Stimulated activated CD8-positive, alpha-beta memory T cell treated with anti-CD3 and anti-CD28 coated beads, Interleukin-4, amount 100 ng/mL, for 48 hours (primary cell): ENCODE data around the gene PAX2.

ENCODE experiments used
- DNase-seq: peaks from one replicate; pipeline ENCODE4 v3.0.0-alpha.2; 2020

Gene PAX2

DNA sequence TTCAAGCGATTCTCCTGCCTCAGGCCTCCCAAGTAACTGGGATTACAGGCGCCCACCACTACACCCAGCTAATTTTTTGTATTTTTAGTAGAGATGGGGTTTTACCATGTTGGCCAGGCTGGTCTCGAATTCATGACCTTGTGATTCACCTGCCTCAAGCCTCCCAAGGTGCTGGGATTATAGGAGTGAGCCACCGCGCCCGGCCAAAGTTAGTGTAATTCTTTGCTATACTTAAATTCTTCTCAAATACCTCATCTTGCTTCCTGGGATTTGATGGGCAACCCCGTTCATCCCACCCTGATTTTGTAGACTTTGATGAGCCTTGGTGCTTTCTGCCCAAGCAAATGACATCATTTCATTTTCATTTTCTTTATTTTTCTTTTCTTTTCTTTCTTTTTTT is 54.5 kb downstream of the PAX2 start:
- DNase-seq, result no peak

GRCh38 chr10:100800931-100801330 is 55.5 kb downstream of the PAX2 start:
- no peak for DNase-seq

DNA sequence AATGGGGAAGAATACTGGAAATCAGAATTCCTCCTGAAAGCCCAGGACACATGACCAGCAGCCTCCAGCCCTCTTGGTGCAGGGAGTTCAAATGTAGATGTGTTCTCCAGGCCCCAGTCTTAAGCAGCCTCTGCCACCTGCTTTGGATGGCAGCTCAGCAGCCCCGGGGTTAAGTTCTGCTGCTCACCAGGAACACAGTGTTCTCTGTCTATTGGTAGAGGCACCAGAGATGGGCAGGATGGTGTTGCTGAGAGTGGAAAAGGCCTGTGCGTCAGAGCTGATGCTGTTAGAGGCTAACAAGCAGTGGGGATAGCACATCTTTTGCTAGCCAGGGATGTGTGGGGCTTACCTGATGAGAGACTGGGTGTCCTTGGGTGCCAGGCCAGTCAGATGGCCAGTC is 56.8 kb downstream of the PAX2 start:
- DNase-seq, result no peak

DNA sequence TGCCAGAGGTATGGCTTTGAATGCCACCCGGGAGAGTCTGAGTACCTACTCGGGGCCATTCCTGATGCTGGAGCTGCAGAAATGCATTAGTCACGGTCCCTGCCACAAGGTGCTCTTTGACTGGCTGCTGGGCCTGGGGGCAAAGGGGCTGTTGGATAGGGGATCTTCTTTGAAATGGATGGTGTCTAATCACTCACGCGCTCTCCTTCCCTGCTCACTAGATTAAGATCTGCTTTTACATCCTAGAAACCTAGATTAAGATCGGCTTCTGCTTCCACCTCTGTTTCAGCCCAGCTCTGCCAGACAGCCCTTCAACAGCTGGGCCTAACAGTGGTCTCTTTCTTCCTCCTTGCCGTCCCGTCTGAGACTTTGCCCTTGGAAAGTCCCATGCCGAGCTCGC is 57.2 kb downstream of the PAX2 start:
- DNase-seq, result no peak

- DNase-seq, result no peak
Measured at GRCh38 chr10:100803492-100803891, 58.1 kb downstream of the PAX2 start.

GRCh38 chr10:100803908-100804307 is 58.5 kb downstream of the PAX2 start:
- DNase-seq, result no peak

DNA sequence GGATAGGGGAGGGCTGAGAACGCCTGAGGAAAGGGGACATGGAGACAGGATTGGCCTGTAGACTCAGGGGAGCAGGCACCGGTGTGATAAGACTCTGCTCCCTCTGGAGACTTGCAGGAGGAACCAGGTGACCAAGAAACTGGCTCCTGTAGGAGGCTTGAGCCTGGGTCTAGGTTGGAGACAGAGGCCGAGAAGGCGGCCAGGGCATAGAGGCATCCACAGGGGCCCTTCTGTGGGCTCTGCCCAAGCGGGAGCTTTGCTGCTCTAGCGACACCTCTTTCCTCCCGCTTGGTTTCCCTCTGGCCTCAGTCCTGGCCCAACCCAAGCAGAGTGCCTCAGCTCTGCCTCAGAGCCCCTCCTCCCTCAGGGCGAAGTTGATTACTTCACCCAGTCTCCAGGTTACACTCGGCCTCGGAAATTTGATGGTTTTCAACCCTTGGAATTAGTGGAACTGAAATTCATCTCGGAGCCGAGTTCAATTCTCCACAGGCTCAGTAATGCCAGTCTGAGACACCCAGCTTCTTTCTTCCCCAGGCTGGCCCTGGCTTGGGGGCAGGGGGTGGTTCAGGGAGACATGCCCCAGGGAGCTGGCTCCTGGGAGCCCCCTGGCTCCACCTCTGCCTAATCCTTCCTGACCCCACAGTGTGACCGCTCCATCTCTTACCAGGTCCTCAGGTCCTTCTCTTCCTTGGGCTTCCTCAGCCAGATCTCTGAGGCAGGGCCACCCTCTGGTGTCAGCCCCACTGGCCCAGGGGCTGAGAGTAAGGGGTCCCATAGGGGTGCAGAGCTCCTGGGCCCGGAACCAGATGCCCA is 60.4 kb downstream of the PAX2 start:
- DNase-seq, result no peak

GRCh38 chr10:100806356-100806645 is 60.9 kb downstream of the PAX2 start:
- DNase-seq, result no peak

GRCh38 chr10:100807241-100807951 is 62.0 kb downstream of the PAX2 start:
- DNase-seq, result no peak

DNA sequence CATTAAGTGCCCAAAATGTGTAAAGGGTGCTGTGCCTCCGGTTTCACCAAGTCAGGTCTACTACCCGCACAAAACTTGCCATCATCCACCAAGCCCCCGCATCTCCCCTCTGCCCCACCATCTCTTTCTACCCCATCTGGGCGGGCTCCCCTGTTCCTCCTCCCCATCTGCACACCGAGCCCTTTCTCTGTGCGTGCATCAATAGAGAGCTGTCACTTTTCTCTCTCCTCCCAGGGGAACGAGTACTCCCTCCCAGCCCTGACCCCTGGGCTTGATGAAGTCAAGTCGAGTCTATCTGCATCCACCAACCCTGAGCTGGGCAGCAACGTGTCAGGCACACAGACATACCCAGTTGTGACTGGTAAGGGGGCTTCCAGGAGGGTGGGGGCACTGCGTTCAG is 63.5 kb downstream of the PAX2 start:
- DNase-seq, result no peak

GRCh38 chr10:100810091-100810834 is 64.9 kb downstream of the PAX2 start:
- DNase-seq, result no peak

DNA sequence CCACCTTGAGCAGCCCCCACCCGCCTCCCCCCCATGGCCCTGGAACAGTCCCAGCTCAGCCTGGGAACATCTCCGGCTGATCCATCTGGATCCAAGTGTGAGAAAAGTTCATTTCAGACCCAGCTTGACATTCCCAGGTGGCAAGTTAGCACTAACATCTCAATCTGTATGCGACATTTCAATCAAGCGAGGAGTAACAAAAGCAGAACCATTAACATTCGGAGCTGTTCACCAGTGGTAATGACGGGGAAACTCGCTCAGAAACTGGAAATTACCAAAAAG is 65.4 kb downstream of the PAX2 start:
- DNase-seq, result no peak

DNA sequence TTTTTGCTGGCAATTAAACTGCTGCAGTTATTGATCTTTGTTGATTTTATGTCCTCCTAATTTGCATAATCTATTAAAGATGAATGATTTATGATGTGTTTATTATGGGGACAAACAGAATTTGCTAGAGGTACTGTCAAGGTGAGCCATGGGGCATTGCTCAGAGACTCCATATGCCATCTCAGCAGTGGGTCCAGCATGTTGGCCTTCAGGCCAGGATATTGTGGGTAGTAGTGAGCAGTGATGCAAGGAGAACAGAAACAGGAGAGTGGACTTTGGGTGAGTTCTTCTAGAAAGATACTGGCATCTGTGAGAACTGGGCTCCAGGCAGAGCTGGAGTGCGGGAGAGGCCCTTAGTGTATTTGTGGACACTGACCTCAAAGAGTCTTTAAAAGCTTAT is 65.9 kb downstream of the PAX2 start:
- no peak for DNase-seq

DNA sequence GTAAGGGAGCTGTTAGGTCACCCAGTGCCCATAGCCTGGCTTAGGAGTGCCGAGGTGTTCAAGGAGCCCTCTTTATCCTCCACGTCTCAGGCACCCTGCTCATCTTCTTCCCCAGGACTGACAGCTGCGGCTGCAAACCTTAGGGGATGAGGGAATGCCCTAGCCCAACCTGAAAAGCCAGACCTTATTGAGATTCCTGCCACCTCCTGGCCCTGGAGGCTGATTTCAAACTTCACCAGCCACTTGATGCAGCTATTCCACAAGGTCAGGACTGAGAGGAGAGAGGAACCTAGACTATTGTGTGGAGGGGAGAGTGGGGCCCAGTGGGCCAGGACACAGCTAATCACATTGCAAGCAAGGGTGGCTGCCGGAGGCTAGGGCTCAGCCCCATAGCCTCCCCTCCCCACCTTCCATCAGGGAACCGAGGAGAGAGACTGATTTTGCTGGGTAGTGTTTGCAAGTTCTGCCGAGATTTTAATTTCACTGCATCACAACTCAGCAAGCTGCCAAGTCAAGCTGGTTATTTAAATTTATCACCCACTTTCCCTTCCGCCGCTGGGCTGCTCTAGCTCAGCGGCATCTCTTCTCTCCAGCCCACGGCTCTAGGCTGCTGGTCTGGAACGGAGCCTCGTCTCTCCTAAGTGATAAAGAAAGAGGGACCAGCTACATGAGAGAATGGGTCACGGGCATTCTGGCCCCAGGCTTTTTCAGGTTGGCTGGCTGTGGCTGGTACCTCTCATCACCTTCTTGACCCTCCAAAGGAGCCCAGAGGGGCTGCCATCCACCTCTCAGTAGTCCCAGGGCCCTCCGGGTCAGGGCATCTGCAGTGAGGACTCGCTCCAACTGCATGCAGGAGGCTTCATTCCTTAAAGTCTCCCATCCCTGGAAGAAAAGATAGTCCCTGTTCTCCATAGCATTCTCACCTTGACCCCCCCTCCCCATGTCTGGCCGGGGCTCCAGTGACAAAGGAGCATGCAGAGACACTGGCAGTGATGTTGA is 66.7 kb downstream of the PAX2 start:
- DNase-seq, result no peak

- DNase-seq, result no peak
Measured at GRCh38 chr10:100812978-100813377, 67.6 kb downstream of the PAX2 start.

DNA sequence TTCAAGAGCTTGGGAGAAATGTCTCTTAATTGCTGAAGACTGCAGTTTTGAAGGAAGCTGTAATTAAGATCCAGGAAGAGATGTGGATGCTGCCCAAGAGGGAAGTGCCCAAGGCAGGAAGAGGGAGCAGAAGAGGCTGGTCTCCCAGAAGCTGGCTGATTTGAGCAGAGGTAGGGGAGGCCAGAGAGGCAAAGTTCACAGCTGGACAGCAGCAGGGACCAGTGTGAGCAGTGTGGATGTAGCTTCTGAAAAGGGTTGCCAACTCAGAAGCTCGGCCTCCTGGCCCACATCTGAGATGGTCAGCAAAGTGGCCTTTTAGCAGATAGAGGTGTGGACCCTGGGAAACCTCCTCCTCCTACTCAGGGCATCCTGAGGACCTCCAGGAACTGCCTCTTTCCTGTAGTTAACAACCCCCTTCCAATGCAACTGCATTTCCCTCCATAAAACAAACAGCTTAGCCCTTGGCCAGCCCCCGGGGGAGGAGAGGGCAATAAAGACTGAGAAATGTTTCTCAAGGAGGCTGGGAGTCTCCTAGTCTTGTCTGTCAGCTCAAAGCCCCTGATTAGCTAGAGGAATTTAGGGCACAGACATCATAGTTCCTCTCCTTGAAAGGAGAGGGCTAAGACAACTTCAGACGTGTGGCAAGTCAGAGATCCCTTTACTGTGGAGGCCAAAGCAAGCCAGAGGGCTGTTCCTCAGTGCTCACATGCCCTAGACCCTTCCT is 69.5 kb downstream of the PAX2 start:
- no peak for DNase-seq

GRCh38 chr10:100816671-100817070 is 71.3 kb downstream of the PAX2 start:
- DNase-seq, result no peak

DNA sequence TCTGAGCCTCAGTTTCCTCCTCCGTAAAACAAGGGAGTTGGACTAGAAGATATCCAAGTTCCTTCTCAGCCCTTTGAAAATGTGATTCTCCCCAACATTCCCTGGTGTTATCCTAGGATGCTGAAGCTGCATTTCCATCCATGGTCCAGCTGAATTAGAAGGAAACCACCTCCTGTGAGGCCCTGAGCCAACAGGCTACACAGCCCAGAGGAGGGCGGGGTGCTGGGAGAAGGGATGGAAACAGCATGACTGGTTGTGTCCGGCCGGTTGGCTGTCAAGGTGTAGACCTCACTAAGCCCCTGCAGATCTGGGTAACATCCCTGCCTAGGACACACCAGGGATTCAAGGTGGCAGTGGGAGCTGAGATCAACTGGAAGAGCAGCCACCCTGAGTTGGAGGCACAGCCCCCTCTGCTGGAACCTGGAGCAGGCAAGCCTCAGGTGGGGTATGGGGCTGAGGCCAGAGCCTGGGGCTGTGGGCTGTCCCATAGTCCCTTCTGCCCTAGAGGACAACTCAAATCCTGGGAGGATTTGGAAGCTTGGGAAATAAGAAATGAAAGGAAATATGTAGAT is 72.0 kb downstream of the PAX2 start:
- no peak for DNase-seq

- no peak for DNase-seq
Measured at GRCh38 chr10:100819424-100819823, 74.0 kb downstream of the PAX2 start.

DNA sequence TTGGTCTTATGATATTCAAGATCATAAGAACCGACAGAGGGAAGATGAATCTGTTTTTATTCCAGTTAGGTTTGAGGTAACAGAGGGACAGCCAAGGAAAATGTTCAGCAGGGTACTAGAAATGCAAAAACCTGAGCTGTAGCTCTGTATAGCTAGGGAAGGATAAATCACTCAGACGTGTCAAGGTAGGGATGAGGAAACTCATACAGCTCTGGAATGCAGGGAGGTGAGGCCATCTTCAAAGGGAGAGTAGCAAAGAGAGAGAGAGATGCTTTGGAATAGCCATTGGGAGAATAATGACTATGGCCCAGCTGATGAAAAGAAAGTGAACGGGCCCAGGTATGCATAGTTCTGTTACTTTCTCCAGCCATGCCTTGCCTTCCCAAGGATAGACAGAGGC is 77.8 kb downstream of the PAX2 start:
- no peak for DNase-seq

- DNase-seq, result no peak
Measured at GRCh38 chr10:100824886-100825285, 79.5 kb downstream of the PAX2 start.

GRCh38 chr10:100825325-100825875 is 80.0 kb downstream of the PAX2 start:
- no peak for DNase-seq
